T-cell (primary cell): ENCODE data around the gene CAPZA2. TPM values are rescaled to one million over a fixed set of nuclear protein-coding genes. Genes with fewer than 3 reads are reported as not detected.

Experiments used
- ATAC-seq, 4 experiments: fragments of 200-7000 bp in 3 of 4; fragments of 150-1000 bp in 1 of 4; cut with Tn5 transposase; replicated peaks in 1 of 4; 1 replicate in 3 of 4; 2 replicates in 1 of 4; pipeline ENCODE4 v1.10.0; 2021; ENCODE audit warnings: moderate library complexity in 3 of 4, mild to moderate bottlenecking in 2 of 4, moderate number of reproducible peaks in 1 of 4
- CTCF ChIA-PET, 2 donors: fragments of 300-600 bp; sonication (Branson Sonifier 250); formaldehyde crosslinking; loops; one replicate each; lab custom pipeline; 2022; ENCODE audit warnings: antibody characterized with exemption in 2 of 2; lab: Charles Lee
- POLR2A ChIA-PET, 2 donors: fragments of 300-600 bp; sonication (Branson Sonifier 250); formaldehyde crosslinking; loops; one replicate each; lab custom pipeline; 2022; ENCODE audit warnings: antibody characterized with exemption in 2 of 2; lab: Charles Lee
- DNase-seq, 35 experiments: peaks; one replicate each; pipeline versions ENCODE4 v3.0.0 to v3.0.0-alpha.2; 2013 to 2023
- H3K27ac ChIP-seq: one replicate; pipeline ENCODE4 v1.5.1; 2013; ENCODE audit warnings: low read length
- H3K27me3 ChIP-seq, 2 experiments: replicated peaks in 1 of 2; 1 replicate in 1 of 2; 2 replicates in 1 of 2; pipeline versions ENCODE4 v1.6.1 to v1.7.0; 2013; ENCODE audit warnings: low read length in 1 of 2, mixed read lengths in 1 of 2; ENCODE audit not compliant: control insufficient read depth in 2 of 2, insufficient read depth in 2 of 2; ENCODE audit errors: extremely low read depth in 1 of 2
- H3K36me3 ChIP-seq, 2 donors: 1 replicate in 1 of 2; 2 replicates in 1 of 2; pipeline versions ENCODE4 v1.6.1 to v1.7.0; 2013; ENCODE audit warnings: low read length in 1 of 2; ENCODE audit not compliant: control insufficient read depth in 2 of 2, insufficient read depth in 1 of 2; ENCODE audit errors: extremely low read depth in 1 of 2
- H3K4me1 ChIP-seq, 2 experiments: 1 replicate in 1 of 2; 2 replicates in 1 of 2; pipeline versions ENCODE4 v1.6.1 to v1.7.0; 2013; ENCODE audit warnings: low read length in 2 of 2, mixed read lengths in 1 of 2; ENCODE audit not compliant: insufficient read depth in 2 of 2, control insufficient read depth in 1 of 2; ENCODE audit errors: extremely low read depth in 1 of 2
- H3K4me3 ChIP-seq, 2 donors: 1 replicate in 1 of 2; 2 replicates in 1 of 2; pipeline versions ENCODE4 v1.5.1 to v1.7.0; 2013; ENCODE audit warnings: mild to moderate bottlenecking in 2 of 2, low read length in 1 of 2, moderate library complexity in 1 of 2; ENCODE audit not compliant: control insufficient read depth in 1 of 2; ENCODE audit errors: extremely low read depth in 1 of 2
- H3K9me3 ChIP-seq: 2 replicates; pipeline ENCODE4 v1.7.0; 2013
- H3K27ac Mint-ChIP-seq, 2 donors: one replicate each; pipeline ENCODE4 v1.8.0; 2020 to 2021; ENCODE audit warnings: mild to moderate bottlenecking in 2 of 2, mixed read lengths in 2 of 2
- H3K27me3 Mint-ChIP-seq, 2 donors: one replicate each; pipeline ENCODE4 v1.8.0; 2021 to 2022; ENCODE audit warnings: mixed read lengths in 2 of 2
- H3K36me3 Mint-ChIP-seq: one replicate; pipeline ENCODE4 v1.8.0; 2021; ENCODE audit warnings: mixed read lengths
- H3K4me1 Mint-ChIP-seq, 3 donors: one replicate each; pipeline ENCODE4 v1.8.0; 2020 to 2022; ENCODE audit warnings: mixed read lengths in 3 of 3, mild to moderate bottlenecking in 1 of 3
- H3K4me3 Mint-ChIP-seq, 3 donors: one replicate each; pipeline ENCODE4 v1.8.0; 2020 to 2022; ENCODE audit warnings: mild to moderate bottlenecking in 3 of 3, mixed read lengths in 3 of 3, moderate library complexity in 3 of 3
- H3K9me3 Mint-ChIP-seq, 3 donors: one replicate each; pipeline ENCODE4 v1.8.0; 2020 to 2022; ENCODE audit warnings: mixed read lengths in 3 of 3
- WGBS: methylation state at CpG from one replicate; pipeline ENCODE4 v1.1.5; 2013; ENCODE audit warnings: missing lambda C conversion rate; ENCODE audit not compliant: insufficient coverage; 5-methylcytosine and 5-hydroxymethylcytosine counted together
- total RNA-seq, 35 experiments: library from RNA in 6 of 35; stranded (reverse) in 6 of 35; fragments of 120-200 nt in 1 of 35; gene quantifications; one replicate each; pipeline versions ENCODE4 v1.2.1 to v1.2.4 and lab custom pipeline; 2013 to 2026

The CAPZA2 gene
- total RNA-seq, 5 donors from 2014 or later (not counting 1 experiment from before 2014, with no cell fraction given) = 93.3 to 111 (median 95.6) TPM

DNA sequence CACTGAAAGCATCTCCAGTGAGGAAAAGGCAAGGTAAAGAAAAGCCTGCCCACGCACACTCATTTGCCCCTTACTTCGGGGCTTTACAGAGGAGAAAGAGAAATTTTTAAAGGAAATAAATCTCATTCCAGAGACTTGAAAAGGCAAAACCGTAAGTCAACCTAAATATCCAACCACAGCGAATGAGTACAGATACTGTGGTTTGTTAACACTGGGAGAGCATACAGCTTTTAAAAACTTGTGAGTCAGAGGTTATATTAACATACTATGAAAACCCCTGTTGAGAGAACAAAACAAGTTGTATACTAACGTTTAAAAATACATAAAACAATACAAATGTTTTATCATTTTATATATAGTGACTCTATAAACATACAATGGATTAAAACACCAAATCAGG lies 62.4 kb downstream of the CAPZA2 start:
- WGBS = no CpG with 5 or more reads among the region's 5 CpGs
- H3K27me3 ChIP-seq = no peaks in the 10 kb centered on the region
- Mint-ChIP-seq H3K9me3 (no peaks in the 10 kb centered on the region), H3K27ac (no peak overlapping the region), H3K27me3 (no peaks in the 10 kb centered on the region), H3K4me1 (no peaks in the 10 kb centered on the region), H3K36me3 (peaks cover 7% of the 10 kb centered on the region), H3K4me3 (no peak overlapping the region)
- no peak overlapping the region for H3K27ac ChIP-seq
- no peaks in the 10 kb centered on the region for H3K9me3 ChIP-seq
- CTCF ChIA-PET = interaction anchor here (0.7 to 1.0 kb wide), 3 partner anchors 8 to 28 kb away, joined by 3 to 4 read pairs (median 3); no protein-coding TSS in a partner anchor
- H3K36me3 ChIP-seq = no peaks in the 10 kb centered on the region
- POLR2A ChIA-PET = no interaction called here
- H3K4me1 ChIP-seq = no peaks in the 10 kb centered on the region
- H3K4me3 ChIP-seq = no peak overlapping the region
- ATAC-seq (no peak), DNase-seq (no peak)

DNA sequence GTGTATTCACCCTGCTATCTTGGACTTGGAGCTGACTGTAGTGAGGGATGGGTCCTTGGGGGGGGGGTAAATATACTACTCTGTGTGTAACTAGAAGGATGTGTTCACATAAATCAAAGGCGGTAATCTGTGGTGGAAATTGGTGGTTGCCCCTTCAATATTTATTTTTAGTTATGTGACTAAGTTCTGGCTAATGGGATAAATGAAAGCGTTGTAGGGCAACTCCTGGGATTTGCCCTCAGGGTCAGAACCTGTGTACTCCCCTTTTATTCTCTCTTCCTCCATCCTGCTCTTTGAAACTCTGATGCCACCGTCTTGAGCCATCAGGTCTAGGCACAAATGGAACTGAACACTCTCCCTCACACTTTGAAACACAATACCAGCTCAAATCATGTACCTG lies 66.6 kb downstream of the CAPZA2 start:
- H3K27me3 Mint-ChIP-seq = peaks cover 0 to 1% of the 10 kb centered on the region in 2 donors
- no peaks in the 10 kb centered on the region for H3K36me3 Mint-ChIP-seq
- H3K27me3 ChIP-seq = peaks cover 0 to 4% of the 10 kb centered on the region in 2 experiments
- H3K4me3 Mint-ChIP-seq = no peak overlapping the region
- CTCF ChIA-PET = interaction anchor here (0.7 to 6.1 kb wide), 15 partner anchors 11 to 202 kb away, joined by 3 to 84 read pairs (median 4); no protein-coding TSS in a partner anchor
- DNase-seq (no peak), ATAC-seq (no peak)
- H3K4me1 Mint-ChIP-seq = peaks cover 3 to 11% (median 7%) of the 10 kb centered on the region in 3 donors
- no peak overlapping the region for H3K27ac ChIP-seq
- H3K4me1 ChIP-seq = peaks cover 0 to 4% of the 10 kb centered on the region in 2 experiments
- WGBS = 67% methylated on average over 1 of the region's 3 CpGs
- no peaks in the 10 kb centered on the region for H3K9me3 ChIP-seq
- no peak overlapping the region for H3K27ac Mint-ChIP-seq
- H3K4me3 ChIP-seq = no peak overlapping the region
- no peaks in the 10 kb centered on the region for H3K9me3 Mint-ChIP-seq
- POLR2A ChIA-PET = no interaction called here
- no peaks in the 10 kb centered on the region for H3K36me3 ChIP-seq

DNA sequence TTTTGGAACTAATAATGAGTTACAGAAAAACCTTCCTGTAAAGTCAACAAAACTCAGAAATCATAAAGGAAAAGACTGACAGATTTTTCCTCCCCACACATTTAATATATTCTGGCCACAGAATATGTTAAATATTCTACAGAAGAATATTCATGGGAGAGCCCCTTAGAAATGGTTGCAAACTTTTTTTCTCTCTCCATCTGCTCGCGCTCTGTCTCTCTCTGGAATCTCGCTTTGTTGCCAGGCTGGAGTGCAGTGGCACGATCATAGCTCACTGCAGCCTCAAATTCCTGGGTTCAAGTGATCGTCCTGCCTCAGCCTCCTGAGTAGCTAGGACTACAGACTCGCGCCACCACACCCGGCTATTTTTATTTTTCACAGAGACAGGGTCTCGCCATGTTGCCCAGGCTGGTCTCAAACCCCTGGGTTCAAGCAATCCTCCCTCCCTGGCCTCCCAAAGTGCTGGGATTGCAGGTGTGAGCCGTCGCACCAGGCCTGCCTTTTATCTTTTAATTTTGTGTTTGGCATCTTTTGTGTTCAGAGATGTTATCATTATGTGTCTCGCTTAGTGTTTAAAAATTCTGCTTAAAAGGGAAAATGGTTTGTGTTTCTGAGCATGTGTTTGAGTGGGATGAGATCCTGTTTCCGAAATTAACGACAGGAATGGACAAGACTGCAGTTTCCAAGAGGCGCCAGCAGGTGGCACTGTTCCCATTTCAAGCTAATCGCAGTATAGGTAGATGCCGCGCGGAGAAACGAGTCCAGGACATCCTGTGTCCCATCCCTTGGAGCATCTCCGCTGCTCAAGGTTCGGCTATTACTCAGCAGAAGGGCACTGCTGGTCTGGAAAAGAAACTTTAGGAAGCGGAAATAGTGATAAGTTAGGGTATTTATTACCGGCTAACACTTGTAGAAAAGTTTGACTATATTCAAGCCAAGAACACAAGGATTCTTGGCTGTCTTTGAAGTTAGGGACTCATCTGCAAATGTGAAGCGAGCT lies 67.8 kb downstream of the CAPZA2 start:
- Histone ChIP-seq H3K27ac (no peak overlapping the region), H3K36me3 (no peaks in the 10 kb centered on the region), H3K4me1 (peaks cover 0 to 4% of the 10 kb centered on the region in 2 experiments), H3K27me3 (peaks cover 0 to 4% of the 10 kb centered on the region in 2 experiments), H3K4me3 (no peak overlapping the region), H3K9me3 (no peaks in the 10 kb centered on the region)
- H3K27ac Mint-ChIP-seq = no peak overlapping the region
- ATAC-seq (peak; percentile 81 to 87 (median 84)), DNase-seq (peak; percentile 34 to 85 (median 68))
- no peak overlapping the region for H3K4me3 Mint-ChIP-seq
- peaks cover 3 to 11% (median 7%) of the 10 kb centered on the region in 3 donors for H3K4me1 Mint-ChIP-seq
- H3K27me3 Mint-ChIP-seq = peaks cover 1 to 4% of the 10 kb centered on the region in 2 donors
- ChIA-PET CTCF (interaction anchor here (0.6 to 6.1 kb wide), 15 partner anchors 22 to 1224 kb away, joined by 3 to 84 read pairs (median 4); no protein-coding TSS in a partner anchor), POLR2A (no interaction called here)
- no peaks in the 10 kb centered on the region for H3K36me3 Mint-ChIP-seq
- H3K9me3 Mint-ChIP-seq = no peaks in the 10 kb centered on the region
- 29% methylated on average over 15 of the region's 25 CpGs for WGBS

DNA sequence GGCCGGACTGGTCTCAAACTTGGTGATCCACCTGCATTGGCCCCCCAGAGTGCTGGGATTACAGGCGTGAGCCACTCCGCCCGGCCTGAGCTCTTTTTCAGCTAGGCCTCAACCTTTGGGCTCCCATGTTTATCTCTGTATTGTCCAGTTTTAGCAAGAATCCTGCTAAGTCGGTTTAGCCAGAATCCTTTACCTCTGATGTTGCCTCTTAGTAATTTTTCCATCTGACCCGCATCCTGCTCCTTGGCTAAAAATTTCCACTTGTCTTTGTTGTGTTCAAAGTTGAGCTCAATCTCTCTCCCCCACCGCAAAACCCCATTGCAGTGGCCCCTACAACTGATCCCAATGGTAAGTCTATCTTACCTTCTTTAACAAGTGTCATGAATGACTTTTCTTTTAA lies 70.2 kb downstream of the CAPZA2 start:
- no peak overlapping the region for H3K4me3 ChIP-seq
- H3K9me3 Mint-ChIP-seq = no peaks in the 10 kb centered on the region
- peaks cover 0 to 7% of the 10 kb centered on the region in 2 experiments for H3K27me3 ChIP-seq
- H3K9me3 ChIP-seq = no peaks in the 10 kb centered on the region
- no peak overlapping the region for H3K27ac Mint-ChIP-seq
- peaks cover 3 to 11% (median 7%) of the 10 kb centered on the region in 3 donors for H3K4me1 Mint-ChIP-seq
- ChIA-PET POLR2A (interaction anchor here (0.6 to 0.7 kb wide), 2 partner anchors 40 to 195 kb away, joined by 3 to 5 read pairs; no protein-coding TSS in a partner anchor), CTCF (interaction anchor here (0.6 to 6.1 kb wide), 21 partner anchors 8 to 737 kb away, joined by 3 to 84 read pairs (median 4); no protein-coding TSS in a partner anchor)
- no peak overlapping the region for H3K4me3 Mint-ChIP-seq
- no peaks in the 10 kb centered on the region for H3K36me3 ChIP-seq
- peaks cover 15% of the 10 kb centered on the region in 2 donors for H3K27me3 Mint-ChIP-seq
- DNase-seq (no peak), ATAC-seq (no peak)
- H3K36me3 Mint-ChIP-seq = no peaks in the 10 kb centered on the region
- H3K27ac ChIP-seq = no peak overlapping the region
- peaks cover 0 to 4% of the 10 kb centered on the region in 2 experiments for H3K4me1 ChIP-seq
- WGBS = 87% methylated on average over 7 of the region's 7 CpGs

DNA sequence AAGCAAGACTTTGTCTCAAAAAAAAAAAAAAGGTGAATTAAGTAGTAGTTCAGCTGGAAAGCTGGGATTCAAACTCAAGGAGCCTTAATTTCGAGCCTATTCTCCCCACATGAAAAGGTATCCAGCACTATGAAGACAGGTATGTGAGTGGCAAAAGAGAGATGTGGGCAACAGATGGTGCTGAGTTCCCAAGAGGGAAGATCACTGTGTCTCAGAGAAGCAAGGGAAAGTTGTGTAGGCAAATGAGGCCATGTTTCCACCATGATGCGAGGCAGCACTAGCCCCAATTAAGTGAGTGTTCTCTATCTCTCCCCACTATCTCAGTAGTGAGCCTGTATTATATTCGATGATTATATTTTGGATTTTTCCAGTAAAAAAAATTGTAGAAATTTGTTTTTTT lies 71.1 kb downstream of the CAPZA2 start:
- Histone ChIP-seq H3K36me3 (no peaks in the 10 kb centered on the region), H3K4me3 (no peak overlapping the region), H3K27me3 (peaks cover 0 to 7% of the 10 kb centered on the region in 2 experiments), H3K9me3 (no peaks in the 10 kb centered on the region), H3K4me1 (peaks cover 0 to 4% of the 10 kb centered on the region in 2 experiments), H3K27ac (no peak overlapping the region)
- DNase-seq = no peak
- Mint-ChIP-seq H3K36me3 (no peaks in the 10 kb centered on the region), H3K27ac (no peak overlapping the region), H3K27me3 (peaks cover 15 to 20% of the 10 kb centered on the region in 2 donors), H3K4me3 (no peak overlapping the region), H3K4me1 (peaks cover 3 to 11% (median 7%) of the 10 kb centered on the region in 3 donors), H3K9me3 (no peaks in the 10 kb centered on the region)
- WGBS = 80% methylated on average over 1 of the region's 3 CpGs
- no peak for ATAC-seq
- CTCF ChIA-PET = interaction anchor here (0.7 to 6.1 kb wide), 12 partner anchors 22 to 738 kb away, joined by 3 to 84 read pairs (median 4); no protein-coding TSS in a partner anchor
- POLR2A ChIA-PET = interaction anchor here in 1 of 2 donors (0.7 kb wide), 1 partner anchor 194 kb away, joined by 5 read pairs; no protein-coding TSS in a partner anchor

DNA sequence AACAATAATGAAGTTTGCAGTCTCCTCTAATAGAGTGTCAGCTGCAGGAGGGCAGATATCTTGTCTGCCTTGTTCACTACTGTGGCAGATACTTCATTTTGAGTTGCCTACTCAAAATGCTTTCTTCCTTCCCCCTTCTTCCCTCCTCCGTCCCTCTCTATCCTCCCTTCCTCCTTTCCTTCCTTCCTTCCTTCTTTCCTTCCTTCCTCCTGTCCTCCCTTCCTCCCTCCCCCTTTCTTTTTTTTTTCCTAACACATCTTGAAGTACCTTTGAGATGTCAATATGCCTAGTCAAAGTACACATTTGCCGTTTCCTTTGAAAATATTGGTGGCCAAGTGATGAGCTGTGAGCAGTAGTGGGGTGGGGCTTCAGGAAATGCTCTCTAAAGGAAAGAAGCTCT lies 72.2 kb downstream of the CAPZA2 start:
- Mint-ChIP-seq H3K27me3 (peaks cover 15 to 20% of the 10 kb centered on the region in 2 donors), H3K4me3 (no peak overlapping the region)
- WGBS = 83% methylated on average over 1 of the region's 2 CpGs

More for the DNA sequence above, 72.2 kb downstream of the CAPZA2 start:
- no peak overlapping the region for H3K27ac ChIP-seq
- H3K4me1 ChIP-seq = peaks cover 0 to 4% of the 10 kb centered on the region in 2 experiments
- no peaks in the 10 kb centered on the region for H3K9me3 Mint-ChIP-seq
- no peak overlapping the region for H3K27ac Mint-ChIP-seq
- no peak for DNase-seq
- POLR2A ChIA-PET = no interaction called here
- H3K4me1 Mint-ChIP-seq = peaks cover 3 to 11% (median 7%) of the 10 kb centered on the region in 3 donors
- H3K4me3 ChIP-seq = no peak overlapping the region
- no peak for ATAC-seq
- no peaks in the 10 kb centered on the region for H3K36me3 Mint-ChIP-seq
- CTCF ChIA-PET = interaction anchor here (0.7 kb wide), 4 partner anchors 16 to 319 kb away, joined by 3 to 7 read pairs (median 4); no protein-coding TSS in a partner anchor
- H3K36me3 ChIP-seq = no peaks in the 10 kb centered on the region
- peaks cover 0 to 7% of the 10 kb centered on the region in 2 experiments for H3K27me3 ChIP-seq
- H3K9me3 ChIP-seq = no peaks in the 10 kb centered on the region
